Heart left ventricle (tissue), 16 donors: ENCODE results near the gene LMF1. TPM values are rescaled to one million over a fixed set of nuclear protein-coding genes. Genes with fewer than 3 reads are reported as not detected.
"Not testable (repeated sequence)": the region's sequence is repeated elsewhere in the genome, so short reads cannot be mapped to it uniquely, and the experiment has no call there.

Source experiments
- ATAC-seq, 4 donors: fragments of 200-7000 bp; cut with Tn5 transposase; one replicate each; pipeline ENCODE4 v1.9.1; 2020 to 2022; ENCODE audit warnings: moderate library complexity in 4 of 4, mild to moderate bottlenecking in 3 of 4, moderate number of reproducible peaks in 1 of 4
- DNase-seq, 5 donors: peaks; one replicate each; pipeline ENCODE4 v3.0.0-alpha.2; 2020
- H3K27ac ChIP-seq, 12 donors: fragments of 200-600 bp; sonication (generic) in 4 of 12; one replicate each; pipeline versions ENCODE4 v1.5.0 to v1.8.0; 2016 to 2022; ENCODE audit warnings: mild to moderate bottlenecking in 2 of 12
- H3K27me3 ChIP-seq, 9 donors: fragments of 200-600 bp; sonication (generic) in 2 of 9; one replicate each; pipeline versions ENCODE4 v1.5.1 to v1.8.0; 2016 to 2022; ENCODE audit warnings: mild to moderate bottlenecking in 3 of 9
- H3K36me3 ChIP-seq, 9 donors: fragments of 200-600 bp; sonication (generic) in 2 of 9; one replicate each; pipeline versions ENCODE4 v1.5.0 to v1.8.0; 2018 to 2022; ENCODE audit warnings: mild to moderate bottlenecking in 2 of 9
- H3K4me1 ChIP-seq, 12 donors: fragments of 200-600 bp; sonication (generic) in 4 of 12; one replicate each; pipeline versions ENCODE4 v1.5.0 to v1.8.0; 2016 to 2022; ENCODE audit warnings: mild to moderate bottlenecking in 3 of 12
- H3K4me3 ChIP-seq, 12 donors: fragments of 200-600 bp; sonication (generic) in 4 of 12; one replicate each; pipeline versions ENCODE4 v1.5.0 to v1.8.0; 2017 to 2022; ENCODE audit warnings: mild to moderate bottlenecking in 9 of 12, moderate library complexity in 4 of 12
- H3K9me3 ChIP-seq, 12 donors: fragments of 200-600 bp; sonication (generic) in 4 of 12; one replicate each; pipeline versions ENCODE4 v1.5.0 to v1.8.0; 2016 to 2022; ENCODE audit warnings: mild to moderate bottlenecking in 1 of 12
- POLR2A ChIP-seq, 2 donors: fragments of 450-650 bp; IDR thresholded peaks; one replicate each; pipeline ENCODE4 v1.6.1; 2017; ENCODE audit warnings: antibody characterized with exemption in 2 of 2, mild to moderate bottlenecking in 2 of 2, moderate library complexity in 2 of 2
- WGBS, 4 donors: extraction: QIAGEN DNeasy Blood & Tissue Kit in 2 of 4; methylation state at CpG; one replicate each; pipeline versions ENCODE4 v1.1.5 to v1.1.7; 2013 to 2018; 5-methylcytosine and 5-hydroxymethylcytosine counted together
- intact Hi-C, 10 donors: fragments of 100-400 bp; cut with DNase I; formaldehyde crosslinking; loops; one replicate each; pipeline versions ENCODE4 v1.11.1 to v1.14.2; 2022
- polyA plus RNA-seq, 2 donors: library from polyadenylated mRNA; stranded (reverse); fragments of 200-250 nt; gene quantifications; one replicate each; pipeline ENCODE4 v1.2.3, GENCODE V29; 2013
- total RNA-seq, 9 donors: library from RNA; depleted of rRNA in 2 of 9; stranded (reverse); fragments of >200 nt in 2 of 9; fragmentation: NEBNext Ultra II Directional in 3 of 9; extraction: Animal tissue kit (Norgen Biotek cat#: 25700) in 3 of 9; gene quantifications; one replicate each; pipeline versions ENCODE4 v1.1.0 to v1.2.4, GENCODE V29; 2016 to 2023
- TF ChIP-seq, protein P1 (sequence below), 12 donors: fragments of 200-600 bp; sonication (generic) in 4 of 12; IDR thresholded peaks; one replicate each; pipeline versions ENCODE4 v1.5.0 to v1.8.0; 2018 to 2022; ENCODE audit warnings: antibody characterized with exemption in 12 of 12, mild to moderate bottlenecking in 5 of 12
- donor health status: ischemic (EF 13 %, LVEDD 7.1; RV severe dilation, severe dysfunction).
- donor health status: healthy with polysubstance abuse.
- donor health status: DM: no; HTN: yes; CAD: no.
- donor health status: DM: no; HTN: no; CAD: no.
- donor health status: ischemic (EF 25% LVEDD 6.9; RV normal size, moderate dysfunction).
- donor health status: ischemic (EF 25% LVEDD 5.7; RV mildly dilated, moderate dysfunction).
- donor health status: healthy.
- donor health status: DM: yes; HTN: yes; CAD: no.
- donor health status: ischemic (EF 35%, LVEDD 5.7; RV mildly dilated, moderate dysfunction).
- donor health status: nonischemic (EF 11% LVEDD 7.7; RV severe dilation, severe dysfunction).
- donor health status: DM: yes; HTN: yes; CAD: no.
- donor health status: PGD.
- donor health status: ischemic (EF 29% LVEDD 5.4; RV normal size, mild dysfunction).
- donor health status: nonischemic (EF 23%, LVEDD 6.1; RV moderate dilation, normal function).

Gene LMF1
- total and polyA plus RNA-seq, 11 donors, result 4.3 to 19.2 (median 7.1) TPM

DNA sequence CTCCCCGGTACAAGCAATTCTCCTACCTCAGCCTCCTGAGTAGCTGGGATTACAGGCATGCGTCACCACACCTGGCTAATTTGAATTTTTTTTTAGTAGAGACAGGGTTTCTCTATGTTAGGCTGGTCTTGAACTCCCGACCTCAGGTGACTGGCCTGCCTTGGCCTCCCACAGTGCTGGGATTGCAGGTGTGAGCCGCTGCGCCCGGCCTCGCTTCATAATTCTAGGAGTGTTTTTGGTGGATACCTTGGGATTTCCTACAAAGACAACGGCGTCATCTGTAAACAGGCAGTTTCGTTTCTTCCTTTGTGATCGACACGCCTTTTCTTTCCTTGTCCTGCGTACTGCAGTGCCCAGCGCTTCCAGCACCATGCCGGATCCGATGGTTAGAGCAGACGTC lies 109.3 kb downstream of the LMF1 start:
- DNase-seq (no peak), ATAC-seq (no peak)
- intact Hi-C loops, result no loop called here
- no peak for TF ChIP-seq POLR2A (IDR thresholded peaks at IDR 0.05)
- TF ChIP-seq, protein P1, sequence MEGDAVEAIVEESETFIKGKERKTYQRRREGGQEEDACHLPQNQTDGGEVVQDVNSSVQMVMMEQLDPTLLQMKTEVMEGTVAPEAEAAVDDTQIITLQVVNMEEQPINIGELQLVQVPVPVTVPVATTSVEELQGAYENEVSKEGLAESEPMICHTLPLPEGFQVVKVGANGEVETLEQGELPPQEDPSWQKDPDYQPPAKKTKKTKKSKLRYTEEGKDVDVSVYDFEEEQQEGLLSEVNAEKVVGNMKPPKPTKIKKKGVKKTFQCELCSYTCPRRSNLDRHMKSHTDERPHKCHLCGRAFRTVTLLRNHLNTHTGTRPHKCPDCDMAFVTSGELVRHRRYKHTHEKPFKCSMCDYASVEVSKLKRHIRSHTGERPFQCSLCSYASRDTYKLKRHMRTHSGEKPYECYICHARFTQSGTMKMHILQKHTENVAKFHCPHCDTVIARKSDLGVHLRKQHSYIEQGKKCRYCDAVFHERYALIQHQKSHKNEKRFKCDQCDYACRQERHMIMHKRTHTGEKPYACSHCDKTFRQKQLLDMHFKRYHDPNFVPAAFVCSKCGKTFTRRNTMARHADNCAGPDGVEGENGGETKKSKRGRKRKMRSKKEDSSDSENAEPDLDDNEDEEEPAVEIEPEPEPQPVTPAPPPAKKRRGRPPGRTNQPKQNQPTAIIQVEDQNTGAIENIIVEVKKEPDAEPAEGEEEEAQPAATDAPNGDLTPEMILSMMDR (IDR thresholded peaks at IDR 0.05), result no peak
- WGBS, 4 donors, result 94 to 97% (median 95%) methylated on average over 17 of the region's 17 CpGs
- no peak overlapping the region for H3K4me3 ChIP-seq
- H3K4me1 ChIP-seq, result no peaks in the 10 kb centered on the region
- no peaks in the 10 kb centered on the region for H3K36me3 ChIP-seq
- H3K9me3 ChIP-seq, result peaks cover 0 to 20% (median 0%) of the 10 kb centered on the region in 12 donors
- H3K27me3 ChIP-seq, result no peaks in the 10 kb centered on the region
- no peak overlapping the region for H3K27ac ChIP-seq

DNA sequence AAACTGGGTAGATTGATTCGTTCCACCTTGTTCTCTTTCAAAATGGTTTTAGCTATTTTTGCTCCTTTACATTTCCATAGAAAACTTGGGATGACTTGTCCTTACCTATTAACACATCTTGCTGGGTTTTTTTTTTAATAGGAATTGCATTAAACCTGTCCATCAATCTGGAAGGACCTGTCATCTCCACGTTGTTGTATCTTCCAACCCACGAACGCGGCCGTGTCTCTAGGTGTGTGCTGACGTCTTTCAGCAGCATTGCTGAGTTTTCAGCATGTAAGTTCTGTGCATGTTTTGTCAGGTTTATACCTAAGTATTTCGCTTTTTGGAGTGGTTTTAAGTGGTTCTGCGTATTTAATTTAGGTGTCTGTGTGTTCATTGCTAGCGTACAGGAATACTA lies 109.9 kb downstream of the LMF1 start:
- Histone ChIP-seq H3K4me3 (no peak overlapping the region), H3K36me3 (no peaks in the 10 kb centered on the region), H3K9me3 (peaks cover 0 to 20% (median 0%) of the 10 kb centered on the region in 12 donors), H3K27ac (no peak overlapping the region), H3K27me3 (no peaks in the 10 kb centered on the region), H3K4me1 (no peaks in the 10 kb centered on the region)
- TF ChIP-seq, protein P1 (IDR thresholded peaks at IDR 0.05), result no peak
- TF ChIP-seq POLR2A (IDR thresholded peaks at IDR 0.05), result no peak
- ATAC-seq (no peak), DNase-seq (peak in 1 of 5 donors; percentile 11)
- intact Hi-C loops, result no loop called here
- WGBS, 4 donors, result 69 to 86% (median 78%) methylated on average over 10 of the region's 10 CpGs

DNA sequence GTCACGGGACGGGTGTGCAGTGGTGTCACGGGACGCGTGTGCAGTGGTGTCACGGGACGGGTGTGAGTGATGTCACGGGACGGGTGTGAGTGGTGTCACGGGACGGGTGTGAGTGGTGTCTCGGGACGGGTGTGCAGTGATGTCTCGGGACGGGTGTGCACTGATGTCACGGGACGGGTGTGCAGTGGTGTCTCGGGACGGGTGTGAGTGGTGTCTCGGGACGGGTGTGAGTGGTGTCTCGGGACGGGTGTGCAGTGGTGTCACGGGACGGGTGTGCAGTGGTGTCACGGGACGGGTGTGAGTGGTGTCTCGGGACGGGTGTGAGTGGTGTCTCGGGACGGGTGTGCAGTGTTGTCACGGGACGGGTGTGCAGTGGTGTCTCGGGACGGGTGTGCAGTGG lies 111.8 kb downstream of the LMF1 start:
- ATAC-seq, intact Hi-C loops, H3K27me3 ChIP-seq, H3K4me3 ChIP-seq, H3K4me1 ChIP-seq, H3K36me3 ChIP-seq, H3K27ac ChIP-seq: not testable (repeated sequence)
- WGBS, 4 donors, result 94 to 98% (median 95%) methylated on average over 31 to 35 of the region's 35 CpGs
- H3K9me3 ChIP-seq, result peaks cover 0 to 20% (median 0%) of the 10 kb centered on the region in 12 donors
- peak in 2 of 5 donors; percentile 2 to 16 for DNase-seq

DNA sequence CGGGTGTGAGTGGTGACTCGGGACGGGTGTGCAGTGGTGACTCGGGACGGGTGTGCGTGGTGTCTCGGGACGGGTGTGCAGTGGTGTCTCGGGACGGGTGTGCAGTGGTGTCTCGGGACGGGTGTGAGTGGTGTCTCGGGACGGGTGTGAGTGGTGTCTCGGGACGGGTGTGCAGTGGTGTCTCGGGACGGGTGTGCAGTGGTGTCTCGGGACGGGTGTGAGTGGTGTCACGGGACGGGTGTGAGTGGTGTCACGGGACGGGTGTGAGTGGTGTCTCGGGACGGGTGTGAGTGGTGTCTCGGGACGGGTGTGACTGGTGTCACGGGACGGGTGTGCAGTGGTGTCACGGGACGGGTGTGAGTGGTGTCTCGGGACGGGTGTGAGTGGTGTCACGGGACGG lies 112.3 kb downstream of the LMF1 start:
- ATAC-seq, intact Hi-C loops: not testable (repeated sequence)
- 84 to 95% (median 85%) methylated on average over 26 to 36 of the region's 36 CpGs for WGBS, 4 donors

DNA sequence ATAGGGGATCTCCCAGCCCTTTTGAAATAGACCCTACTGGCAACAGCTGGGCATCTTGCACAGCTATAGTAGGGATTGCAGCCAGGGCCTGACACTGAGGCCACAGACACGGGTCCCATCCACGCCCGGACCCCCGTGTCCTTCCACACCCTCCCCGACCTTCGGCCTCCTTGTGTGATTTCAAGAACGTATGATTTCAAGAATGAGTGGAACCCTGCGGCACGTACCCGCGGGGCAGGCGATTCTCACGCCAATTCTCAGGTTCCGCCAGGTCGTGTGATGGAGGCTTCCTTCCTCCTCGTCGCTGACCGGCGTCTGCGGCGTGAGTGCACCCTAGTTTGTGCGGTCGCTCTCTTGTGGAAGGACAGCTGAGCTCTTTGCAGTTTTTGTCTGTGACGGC lies 114.0 kb downstream of the LMF1 start:
- ATAC-seq, result no peak
- Histone ChIP-seq H3K9me3 (peaks cover 0 to 5% (median 0%) of the 10 kb centered on the region in 12 donors), H3K4me1 (no peaks in the 10 kb centered on the region), H3K27me3 (no peaks in the 10 kb centered on the region), H3K27ac (no peak overlapping the region), H3K4me3 (no peak overlapping the region), H3K36me3 (no peaks in the 10 kb centered on the region)
- TF ChIP-seq POLR2A (IDR thresholded peaks at IDR 0.05), result no peak
- TF ChIP-seq, protein P1 (IDR thresholded peaks at IDR 0.05), result no peak
- DNase-seq, result peak in 2 of 5 donors; percentile 6 to 23
- intact Hi-C loops, result no loop called here
- 97 to 98% (median 98%) methylated on average over 24 of the region's 24 CpGs for WGBS, 4 donors

More for the DNA sequence above, 112.3 kb downstream of the LMF1 start:
- not testable (repeated sequence) for H3K27ac ChIP-seq, H3K36me3 ChIP-seq, H3K27me3 ChIP-seq, H3K4me3 ChIP-seq, H3K4me1 ChIP-seq
- peak in 1 of 5 donors; percentile 10 for DNase-seq
- peaks cover 0 to 20% (median 0%) of the 10 kb centered on the region in 12 donors for H3K9me3 ChIP-seq
